RWPE1 (cell line): ENCODE data around the gene RUNX2.

Source experiments
- CTCF ChIA-PET: fragments of 350-600 bp; sonication (Branson Sonifier 250); formaldehyde crosslinking; extraction: SDS; loops from one replicate; lab custom pipeline; 2021; lab: Yijun Ruan, JAX
- POLR2A ChIA-PET: fragments of 400-600 bp; formaldehyde crosslinking; extraction: SDS; loops from one replicate; lab custom pipeline; 2020; ENCODE audit warnings: antibody characterized with exemption; ENCODE audit not compliant: low non-redundant PET; lab: Yijun Ruan, JAX
- DNase-seq: peaks from one replicate; pipeline ENCODE4 v3.0.0; 2012; ENCODE audit warnings: low spot score
- H3K27ac ChIP-seq: fragments of 450-650 bp; 2 replicates; pipeline ENCODE4 v1.5.1; 2017
- TF ChIP-seq, protein P1 (sequence below): fragments of 450-650 bp; conservative IDR thresholded peaks from 2 replicates; pipeline ENCODE4 v1.5.1; 2017; ENCODE audit warnings: low read depth, mild to moderate bottlenecking

Gene RUNX2

DNA sequence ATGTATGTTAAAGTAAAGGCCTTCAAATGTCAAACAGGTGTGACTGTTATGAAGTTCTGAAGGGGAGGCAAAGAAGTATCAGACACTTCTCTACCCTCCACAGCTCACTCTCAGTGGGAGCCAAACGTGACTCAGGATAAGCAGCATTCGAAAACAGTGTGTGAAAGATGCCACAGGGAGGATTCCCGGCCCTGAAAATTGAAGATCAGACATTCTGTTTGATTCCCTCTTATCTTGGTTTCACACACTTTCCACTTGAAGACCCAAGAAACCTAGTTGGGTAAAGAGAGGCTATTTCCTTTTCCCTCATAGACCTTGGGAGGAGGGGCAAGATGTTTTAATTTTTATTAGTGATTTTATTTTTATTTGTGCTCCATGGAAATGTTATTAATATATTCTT is 213.8 kb downstream of the RUNX2 start:
- ChIA-PET CTCF (no interaction called here), POLR2A (no interaction called here)
- H3K27ac ChIP-seq: no peak overlapping the region
- no peak for DNase-seq
- TF ChIP-seq, protein P1, sequence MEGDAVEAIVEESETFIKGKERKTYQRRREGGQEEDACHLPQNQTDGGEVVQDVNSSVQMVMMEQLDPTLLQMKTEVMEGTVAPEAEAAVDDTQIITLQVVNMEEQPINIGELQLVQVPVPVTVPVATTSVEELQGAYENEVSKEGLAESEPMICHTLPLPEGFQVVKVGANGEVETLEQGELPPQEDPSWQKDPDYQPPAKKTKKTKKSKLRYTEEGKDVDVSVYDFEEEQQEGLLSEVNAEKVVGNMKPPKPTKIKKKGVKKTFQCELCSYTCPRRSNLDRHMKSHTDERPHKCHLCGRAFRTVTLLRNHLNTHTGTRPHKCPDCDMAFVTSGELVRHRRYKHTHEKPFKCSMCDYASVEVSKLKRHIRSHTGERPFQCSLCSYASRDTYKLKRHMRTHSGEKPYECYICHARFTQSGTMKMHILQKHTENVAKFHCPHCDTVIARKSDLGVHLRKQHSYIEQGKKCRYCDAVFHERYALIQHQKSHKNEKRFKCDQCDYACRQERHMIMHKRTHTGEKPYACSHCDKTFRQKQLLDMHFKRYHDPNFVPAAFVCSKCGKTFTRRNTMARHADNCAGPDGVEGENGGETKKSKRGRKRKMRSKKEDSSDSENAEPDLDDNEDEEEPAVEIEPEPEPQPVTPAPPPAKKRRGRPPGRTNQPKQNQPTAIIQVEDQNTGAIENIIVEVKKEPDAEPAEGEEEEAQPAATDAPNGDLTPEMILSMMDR: no peak

DNA sequence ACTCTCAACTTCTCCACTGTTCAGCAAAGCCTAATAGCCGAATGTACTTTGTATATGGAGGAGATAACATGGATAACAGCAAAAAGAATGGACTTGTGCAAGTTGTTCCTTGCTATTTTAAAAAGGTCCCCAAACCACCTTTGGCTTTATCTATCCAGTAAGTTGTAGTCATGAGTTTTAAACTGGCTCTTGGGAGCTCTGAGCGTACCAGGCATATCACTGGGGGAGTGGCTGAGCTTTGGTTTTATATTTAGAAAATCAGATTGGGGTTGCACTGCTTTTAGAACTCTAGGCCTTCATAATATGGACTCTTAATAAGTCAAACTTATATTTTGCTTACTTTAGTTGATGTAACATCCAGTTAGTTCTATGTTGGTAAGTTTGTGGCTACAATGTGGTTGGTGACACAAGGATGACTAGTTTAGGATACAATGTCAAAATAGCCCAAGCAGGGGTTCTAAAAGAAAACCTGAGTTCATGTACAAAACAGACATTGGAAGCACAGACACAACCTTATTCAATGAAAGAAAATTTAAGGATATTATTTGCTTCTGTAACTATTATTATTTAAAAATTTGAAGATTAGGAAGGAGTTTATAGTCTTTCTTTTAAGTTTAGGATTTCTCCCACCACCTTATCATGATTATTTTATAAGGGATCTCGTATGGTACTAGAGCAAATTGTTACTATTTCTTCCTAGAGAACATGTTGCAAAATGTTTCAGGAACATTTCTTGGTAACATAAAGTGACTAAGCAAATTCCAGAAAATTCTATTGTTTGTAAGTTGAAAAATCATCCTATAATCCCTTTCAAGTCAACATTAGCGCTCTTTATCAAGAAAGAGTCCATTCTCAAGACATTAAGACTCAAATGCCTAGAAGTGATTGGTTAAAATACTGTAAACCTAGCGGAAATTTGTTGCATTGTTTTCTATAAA is 215.4 kb downstream of the RUNX2 start:
- H3K27ac ChIP-seq: no peak overlapping the region
- ChIA-PET POLR2A (no interaction called here), CTCF (interaction anchor here (1.4 kb wide), 1 partner anchor 171 kb away, joined by 4 read pairs; no protein-coding TSS in a partner anchor)
- DNase-seq: no peak
- TF ChIP-seq, protein P1: no peak

DNA sequence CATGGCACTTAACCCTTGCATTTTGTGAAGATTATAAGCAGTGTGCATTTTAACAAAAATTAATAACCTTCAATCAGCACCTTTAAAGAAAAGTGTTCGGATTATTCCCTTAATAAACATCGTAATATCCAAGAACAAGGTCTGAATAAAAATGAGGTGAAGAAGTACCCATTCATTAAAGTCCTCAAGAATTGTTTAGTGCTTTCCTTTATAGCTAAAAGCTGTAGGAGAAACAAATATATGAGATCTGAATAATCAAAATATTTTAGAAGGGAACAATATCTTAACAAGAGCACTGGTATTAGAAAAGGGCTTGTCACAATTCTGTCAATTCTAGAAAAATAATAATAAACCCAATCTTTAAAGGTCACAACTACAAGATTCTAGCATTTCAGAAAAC is 217.3 kb downstream of the RUNX2 start:
- CTCF ChIA-PET: no interaction called here
- TF ChIP-seq, protein P1: no peak

DNA sequence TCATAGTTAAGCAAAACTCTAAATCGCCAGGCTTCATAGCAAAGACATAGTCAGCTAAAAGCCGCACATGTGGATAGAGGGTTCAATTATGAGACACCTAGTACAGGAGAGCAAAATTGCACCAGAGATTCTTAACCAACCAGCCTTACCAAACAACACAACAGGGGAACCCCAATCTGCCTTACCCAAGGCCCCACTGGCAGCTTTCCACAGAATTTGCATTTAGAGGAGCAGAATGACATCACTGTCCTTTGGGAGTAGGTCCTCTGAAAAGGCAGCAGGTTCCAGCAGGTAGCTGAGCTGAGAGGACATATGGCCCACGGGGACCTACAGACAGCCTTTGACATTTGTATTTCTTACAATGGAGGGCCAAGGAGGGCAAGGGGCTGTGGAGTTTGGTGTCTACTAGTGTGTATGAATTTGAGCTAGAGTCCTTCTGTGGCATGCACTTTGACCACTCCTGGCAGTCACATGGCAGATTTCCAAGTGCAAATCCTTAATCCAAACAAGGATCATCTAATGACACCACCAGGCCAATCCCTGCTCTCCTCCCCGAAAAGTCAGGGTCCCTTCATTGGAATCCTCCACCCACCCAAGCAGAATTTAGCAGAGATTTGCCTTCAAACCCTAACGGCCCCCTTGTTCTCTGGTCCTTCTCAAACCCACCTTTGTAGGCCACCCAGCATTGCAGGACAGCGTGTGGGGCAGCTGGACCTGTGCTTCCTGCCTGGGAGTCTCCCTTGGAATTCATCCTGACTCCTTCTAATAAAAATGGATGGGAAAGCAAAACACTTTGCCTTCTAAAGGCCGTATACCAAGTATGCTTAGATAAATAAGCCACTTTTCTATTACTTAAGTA is 220.8 kb downstream of the RUNX2 start:
- no peak overlapping the region for H3K27ac ChIP-seq
- TF ChIP-seq, protein P1: no peak
- no peak for DNase-seq
- ChIA-PET POLR2A (no interaction called here), CTCF (interaction anchor here (0.6 kb wide), 1 partner anchor 16 kb away, joined by 6 read pairs; no protein-coding TSS in a partner anchor)

More for the DNA sequence above, 217.3 kb downstream of the RUNX2 start:
- no peak overlapping the region for H3K27ac ChIP-seq
- no peak for DNase-seq
- POLR2A ChIA-PET: no interaction called here

DNA sequence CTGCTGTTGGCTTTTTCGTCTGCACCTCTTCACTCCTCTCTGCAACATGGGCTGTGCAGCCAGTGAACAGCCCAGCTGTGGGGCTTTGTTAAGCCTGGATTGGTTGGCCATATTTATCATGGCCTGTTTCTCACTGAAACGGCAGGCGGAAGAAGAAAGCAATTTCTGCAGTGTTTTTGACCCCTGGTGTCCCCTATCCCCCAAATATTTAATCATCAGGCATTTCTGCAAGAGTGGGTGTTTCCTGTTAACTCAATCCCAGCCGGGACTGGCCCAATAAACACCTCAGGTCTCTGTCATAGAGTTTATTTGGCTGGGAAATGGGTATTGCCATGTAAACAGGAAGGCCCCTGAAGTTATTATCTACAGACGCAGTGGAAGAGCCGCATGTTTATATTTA is 224.4 kb downstream of the RUNX2 start:
- no peak overlapping the region for H3K27ac ChIP-seq
- TF ChIP-seq, protein P1: no peak
- CTCF ChIA-PET: no interaction called here
- POLR2A ChIA-PET: no interaction called here
- DNase-seq: no peak

DNA sequence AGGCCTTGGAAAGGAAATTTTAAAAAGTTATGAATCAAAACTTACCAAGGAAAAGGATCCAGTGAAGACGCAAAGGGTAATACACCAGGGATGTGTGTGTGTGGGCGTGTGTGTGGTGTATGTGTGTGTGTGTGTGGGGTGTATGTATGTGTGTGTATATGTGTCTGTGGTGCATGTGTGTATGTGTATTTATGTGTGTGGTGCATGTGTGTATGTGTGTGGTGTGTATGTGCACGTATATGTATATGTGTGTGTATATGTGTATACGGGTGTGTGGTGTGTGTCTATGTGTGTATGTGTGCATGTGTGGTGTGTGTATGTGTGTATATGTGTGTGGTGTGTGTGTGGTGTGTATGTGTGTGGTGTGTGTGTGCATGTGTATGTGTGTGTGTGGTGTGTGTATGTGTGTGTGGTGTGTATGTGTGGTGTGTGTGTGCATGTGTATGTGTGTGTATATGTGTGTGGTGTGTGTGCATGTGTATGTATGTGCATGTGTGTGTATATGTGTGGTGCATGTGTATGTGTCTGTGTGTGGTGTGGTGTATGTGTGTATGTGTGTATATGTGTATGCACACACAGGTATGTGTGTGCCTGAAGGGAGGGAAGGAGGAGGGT is 225.7 kb downstream of the RUNX2 start:
- TF ChIP-seq, protein P1: no peak
- ChIA-PET CTCF (interaction anchor here (1.0 kb wide), 1 partner anchor 132 kb away, joined by 3 read pairs; no protein-coding TSS in a partner anchor), POLR2A (no interaction called here)
- no peak overlapping the region for H3K27ac ChIP-seq
- no peak for DNase-seq
